HepG2 (cell line): ENCODE data around the gene GLUL. TPM values are rescaled to one million over a fixed set of nuclear protein-coding genes. Genes with fewer than 3 reads are reported as not detected.

Source experiments
- ATF7 ChIP-seq, 2 experiments: fragments of 450-650 bp in 1 of 2; sonication (generic) in 1 of 2; formaldehyde crosslinking in 1 of 2; IDR thresholded peaks; 2 replicates each; pipeline versions ENCODE4 v1.4.0 to v1.6.1; 2016 to 2020; ENCODE audit warnings: antibody characterized with exemption in 1 of 2, mild to moderate bottlenecking in 1 of 2, missing genetic modification reagents in 1 of 2
- REPIN1 ChIP-seq: sonication (generic); formaldehyde crosslinking; IDR thresholded peaks from 2 replicates; pipeline ENCODE4 v1.8.0; 2022; ENCODE audit warnings: missing genetic modification reagents, low read depth, mild to moderate bottlenecking, borderline replicate concordance
- RFX5 ChIP-seq: IDR thresholded peaks from 2 replicates; pipeline ENCODE4 v1.6.1; 2011; ENCODE audit warnings: low read depth, low read length, improper control_type of control experiment
- SETDB1 ChIP-seq: sonication (generic); formaldehyde crosslinking; IDR thresholded peaks from 2 replicates; pipeline ENCODE4 v1.5.1; 2020; ENCODE audit warnings: missing genetic modification reagents, mild to moderate bottlenecking, borderline replicate concordance
- SYNCRIP ChIP-seq: fragments of 200-400 bp; formaldehyde crosslinking; IDR thresholded peaks from 2 replicates; pipeline ENCODE4 v1.6.1; 2018; ENCODE audit warnings: mild to moderate bottlenecking, low read depth, low read length; ENCODE audit not compliant: insufficient read depth
- YEATS2 ChIP-seq: sonication (generic); formaldehyde crosslinking; IDR thresholded peaks from 2 replicates; pipeline ENCODE4 v1.4.0; 2020; ENCODE audit warnings: missing genetic modification reagents, borderline replicate concordance
- ZNF225 ChIP-seq: sonication (generic); formaldehyde crosslinking; IDR thresholded peaks from 2 replicates; pipeline ENCODE4 v1.4.0; 2020; ENCODE audit warnings: mild to moderate bottlenecking, missing genetic modification reagents
- ZNF367 ChIP-seq: sonication (generic); formaldehyde crosslinking; IDR thresholded peaks from 2 replicates; pipeline ENCODE4 v1.4.0; 2020; ENCODE audit warnings: missing genetic modification reagents, borderline replicate concordance
- ZNF670 ChIP-seq: sonication (generic); formaldehyde crosslinking; IDR thresholded peaks from 2 replicates; pipeline ENCODE4 v1.8.0; 2022; ENCODE audit warnings: mild to moderate bottlenecking, missing genetic modification reagents, borderline replicate concordance
- polyA plus RNA-seq, 8 experiments: library from polyadenylated mRNA; depleted of rRNA in 3 of 8; stranded (reverse) in 7 of 8; unstranded in 1 of 8; fragments of >200 nt; fragmentation: Illumina TruSeq in 4 of 8; extraction: Trizol in 4 of 8; gene quantifications; 2 replicates each; pipeline versions ENCODE4 v1.2.1 to v1.2.3, GENCODE V29; 2011 to 2016; ENCODE audit warnings: low read depth in 4 of 8, missing spikeins in 1 of 8, mixed read lengths in 1 of 8; ENCODE audit not compliant: insufficient read depth in 1 of 8
- total RNA-seq, 5 experiments: library from RNA; depleted of rRNA; stranded (reverse); fragments of >200 nt; fragmentation: Illumina TruSeq; extraction: Trizol; gene quantifications; 2 replicates each; pipeline ENCODE4 v1.2.3, GENCODE V29; 2016; ENCODE audit warnings: low read depth in 1 of 5
- TF ChIP-seq, protein P1 (sequence below): sonication (generic); formaldehyde crosslinking; IDR thresholded peaks from 2 replicates; pipeline ENCODE4 v1.5.1; 2020; ENCODE audit warnings: missing genetic modification reagents, mild to moderate bottlenecking, borderline replicate concordance
- TF ChIP-seq, protein P2 (sequence below), 2 experiments: IDR thresholded peaks; 2 replicates each; pipeline ENCODE4 v1.6.1; 2011 to 2012; ENCODE audit warnings: low read length in 2 of 2, borderline replicate concordance in 1 of 2, low read depth in 1 of 2, mild to moderate bottlenecking in 1 of 2, moderate library complexity in 1 of 2
- TF ChIP-seq, protein P3 (sequence below): sonication (generic); formaldehyde crosslinking; IDR thresholded peaks from 2 replicates; pipeline ENCODE4 v1.4.0; 2020; ENCODE audit warnings: missing genetic modification reagents
- TF ChIP-seq, protein P4 (sequence below): sonication (generic); formaldehyde crosslinking; IDR thresholded peaks from 2 replicates; pipeline ENCODE4 v1.5.0; 2020; ENCODE audit warnings: mild to moderate bottlenecking, missing genetic modification reagents
- TF ChIP-seq, protein P5 (sequence below): IDR thresholded peaks from 2 replicates; pipeline ENCODE4 v1.6.1; 2012; ENCODE audit warnings: low read length, improper control_type of control experiment

GLUL gene
- total and polyA plus RNA-seq, 2 of the 13 experiments (the other 11 are each of a cell fraction or from before 2014, with no cell fraction given): 423 to 827 TPM

DNA sequence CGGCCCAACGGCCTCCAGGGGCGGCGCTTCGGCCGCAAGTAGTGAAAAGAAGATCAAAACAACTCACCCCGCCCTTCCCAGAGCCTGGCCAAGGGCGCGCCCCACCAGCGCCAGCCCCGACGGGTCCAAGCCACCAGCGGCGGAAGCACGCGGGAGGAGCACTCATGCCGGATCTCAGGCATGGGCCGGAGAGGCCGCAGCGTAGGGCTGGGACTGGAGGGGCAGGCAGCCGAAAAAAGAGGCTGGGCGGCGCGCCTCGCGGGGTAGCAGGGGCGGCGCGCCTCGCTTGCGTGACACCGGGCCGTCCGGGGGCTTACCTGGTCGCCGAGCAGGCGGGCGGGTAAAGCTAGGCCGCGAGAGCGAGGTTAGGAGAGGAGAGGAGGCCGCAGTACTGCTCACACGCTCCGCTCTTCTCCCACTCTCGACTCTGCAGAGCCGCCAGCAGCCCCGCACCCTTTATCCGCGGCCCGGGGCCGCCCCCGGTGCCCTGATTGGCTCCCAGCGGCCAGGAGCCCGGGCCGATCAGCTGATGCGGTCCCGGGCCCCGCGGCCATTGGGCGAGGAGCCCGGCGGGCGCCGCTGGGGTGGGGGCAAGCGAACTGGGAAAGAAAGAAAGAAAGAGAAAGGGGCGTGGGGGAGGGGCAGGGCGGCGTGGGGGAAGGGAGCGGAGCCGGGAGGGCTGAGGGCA, at the start of gene GLUL (continued):
- no peak for TF ChIP-seq ATF7 (IDR thresholded peaks at IDR 0.05)
- no peak; the same call in 1 of the 2 replicates for TF ChIP-seq ATF7 (CRISPR knock-in tag; IDR thresholded peaks at IDR 0.05)
- TF ChIP-seq, protein P1, sequence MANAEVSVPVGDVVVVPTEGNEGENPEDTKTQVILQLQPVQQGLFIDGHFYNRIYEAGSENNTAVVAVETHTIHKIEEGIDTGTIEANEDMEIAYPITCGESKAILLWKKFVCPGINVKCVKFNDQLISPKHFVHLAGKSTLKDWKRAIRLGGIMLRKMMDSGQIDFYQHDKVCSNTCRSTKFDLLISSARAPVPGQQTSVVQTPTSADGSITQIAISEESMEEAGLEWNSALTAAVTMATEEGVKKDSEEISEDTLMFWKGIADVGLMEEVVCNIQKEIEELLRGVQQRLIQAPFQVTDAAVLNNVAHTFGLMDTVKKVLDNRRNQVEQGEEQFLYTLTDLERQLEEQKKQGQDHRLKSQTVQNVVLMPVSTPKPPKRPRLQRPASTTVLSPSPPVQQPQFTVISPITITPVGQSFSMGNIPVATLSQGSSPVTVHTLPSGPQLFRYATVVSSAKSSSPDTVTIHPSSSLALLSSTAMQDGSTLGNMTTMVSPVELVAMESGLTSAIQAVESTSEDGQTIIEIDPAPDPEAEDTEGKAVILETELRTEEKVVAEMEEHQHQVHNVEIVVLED (CRISPR knock-in tag): peak; percentile 57; the same call in 1 of the 2 replicates
- TF ChIP-seq, protein P2, sequence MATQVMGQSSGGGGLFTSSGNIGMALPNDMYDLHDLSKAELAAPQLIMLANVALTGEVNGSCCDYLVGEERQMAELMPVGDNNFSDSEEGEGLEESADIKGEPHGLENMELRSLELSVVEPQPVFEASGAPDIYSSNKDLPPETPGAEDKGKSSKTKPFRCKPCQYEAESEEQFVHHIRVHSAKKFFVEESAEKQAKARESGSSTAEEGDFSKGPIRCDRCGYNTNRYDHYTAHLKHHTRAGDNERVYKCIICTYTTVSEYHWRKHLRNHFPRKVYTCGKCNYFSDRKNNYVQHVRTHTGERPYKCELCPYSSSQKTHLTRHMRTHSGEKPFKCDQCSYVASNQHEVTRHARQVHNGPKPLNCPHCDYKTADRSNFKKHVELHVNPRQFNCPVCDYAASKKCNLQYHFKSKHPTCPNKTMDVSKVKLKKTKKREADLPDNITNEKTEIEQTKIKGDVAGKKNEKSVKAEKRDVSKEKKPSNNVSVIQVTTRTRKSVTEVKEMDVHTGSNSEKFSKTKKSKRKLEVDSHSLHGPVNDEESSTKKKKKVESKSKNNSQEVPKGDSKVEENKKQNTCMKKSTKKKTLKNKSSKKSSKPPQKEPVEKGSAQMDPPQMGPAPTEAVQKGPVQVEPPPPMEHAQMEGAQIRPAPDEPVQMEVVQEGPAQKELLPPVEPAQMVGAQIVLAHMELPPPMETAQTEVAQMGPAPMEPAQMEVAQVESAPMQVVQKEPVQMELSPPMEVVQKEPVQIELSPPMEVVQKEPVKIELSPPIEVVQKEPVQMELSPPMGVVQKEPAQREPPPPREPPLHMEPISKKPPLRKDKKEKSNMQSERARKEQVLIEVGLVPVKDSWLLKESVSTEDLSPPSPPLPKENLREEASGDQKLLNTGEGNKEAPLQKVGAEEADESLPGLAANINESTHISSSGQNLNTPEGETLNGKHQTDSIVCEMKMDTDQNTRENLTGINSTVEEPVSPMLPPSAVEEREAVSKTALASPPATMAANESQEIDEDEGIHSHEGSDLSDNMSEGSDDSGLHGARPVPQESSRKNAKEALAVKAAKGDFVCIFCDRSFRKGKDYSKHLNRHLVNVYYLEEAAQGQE (IDR thresholded peaks at IDR 0.05; ENCODE audit: borderline replicate concordance in 1 of 2, low read depth in 1 of 2, low read length in 2 of 2): peak in 1 of 2 experiments; percentile 69; a peak in 1 of 4 replicates
- TF ChIP-seq, protein P3, sequence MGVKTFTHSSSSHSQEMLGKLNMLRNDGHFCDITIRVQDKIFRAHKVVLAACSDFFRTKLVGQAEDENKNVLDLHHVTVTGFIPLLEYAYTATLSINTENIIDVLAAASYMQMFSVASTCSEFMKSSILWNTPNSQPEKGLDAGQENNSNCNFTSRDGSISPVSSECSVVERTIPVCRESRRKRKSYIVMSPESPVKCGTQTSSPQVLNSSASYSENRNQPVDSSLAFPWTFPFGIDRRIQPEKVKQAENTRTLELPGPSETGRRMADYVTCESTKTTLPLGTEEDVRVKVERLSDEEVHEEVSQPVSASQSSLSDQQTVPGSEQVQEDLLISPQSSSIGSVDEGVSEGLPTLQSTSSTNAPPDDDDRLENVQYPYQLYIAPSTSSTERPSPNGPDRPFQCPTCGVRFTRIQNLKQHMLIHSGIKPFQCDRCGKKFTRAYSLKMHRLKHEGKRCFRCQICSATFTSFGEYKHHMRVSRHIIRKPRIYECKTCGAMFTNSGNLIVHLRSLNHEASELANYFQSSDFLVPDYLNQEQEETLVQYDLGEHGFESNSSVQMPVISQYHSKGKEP: no peak
- TF ChIP-seq YEATS2: no peak; the same call in 1 of the 2 replicates
- TF ChIP-seq ZNF670 (CRISPR knock-in tag): 0 out of 2 replicates have a peak, but pooled peaks have one; percentile 51
- TF ChIP-seq ZNF367 (CRISPR knock-in tag): 0 out of 2 replicates have a peak, but pooled peaks have one; percentile 36
- no peak for TF ChIP-seq SETDB1 (CRISPR knock-in tag)
- TF ChIP-seq, protein P4, sequence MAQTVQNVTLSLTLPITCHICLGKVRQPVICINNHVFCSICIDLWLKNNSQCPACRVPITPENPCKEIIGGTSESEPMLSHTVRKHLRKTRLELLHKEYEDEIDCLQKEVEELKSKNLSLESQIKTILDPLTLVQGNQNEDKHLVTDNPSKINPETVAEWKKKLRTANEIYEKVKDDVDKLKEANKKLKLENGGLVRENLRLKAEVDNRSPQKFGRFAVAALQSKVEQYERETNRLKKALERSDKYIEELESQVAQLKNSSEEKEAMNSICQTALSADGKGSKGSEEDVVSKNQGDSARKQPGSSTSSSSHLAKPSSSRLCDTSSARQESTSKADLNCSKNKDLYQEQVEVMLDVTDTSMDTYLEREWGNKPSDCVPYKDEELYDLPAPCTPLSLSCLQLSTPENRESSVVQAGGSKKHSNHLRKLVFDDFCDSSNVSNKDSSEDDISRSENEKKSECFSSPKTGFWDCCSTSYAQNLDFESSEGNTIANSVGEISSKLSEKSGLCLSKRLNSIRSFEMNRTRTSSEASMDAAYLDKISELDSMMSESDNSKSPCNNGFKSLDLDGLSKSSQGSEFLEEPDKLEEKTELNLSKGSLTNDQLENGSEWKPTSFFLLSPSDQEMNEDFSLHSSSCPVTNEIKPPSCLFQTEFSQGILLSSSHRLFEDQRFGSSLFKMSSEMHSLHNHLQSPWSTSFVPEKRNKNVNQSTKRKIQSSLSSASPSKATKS (CRISPR knock-in tag): no peak
- TF ChIP-seq ZNF225: no peak; the same call in 1 of the 2 replicates
- TF ChIP-seq REPIN1 (CRISPR knock-in tag): peak; percentile 89
- 0 out of 2 replicates have a peak, but pooled peaks have one; percentile 21 for TF ChIP-seq RFX5
- TF ChIP-seq, protein P5, sequence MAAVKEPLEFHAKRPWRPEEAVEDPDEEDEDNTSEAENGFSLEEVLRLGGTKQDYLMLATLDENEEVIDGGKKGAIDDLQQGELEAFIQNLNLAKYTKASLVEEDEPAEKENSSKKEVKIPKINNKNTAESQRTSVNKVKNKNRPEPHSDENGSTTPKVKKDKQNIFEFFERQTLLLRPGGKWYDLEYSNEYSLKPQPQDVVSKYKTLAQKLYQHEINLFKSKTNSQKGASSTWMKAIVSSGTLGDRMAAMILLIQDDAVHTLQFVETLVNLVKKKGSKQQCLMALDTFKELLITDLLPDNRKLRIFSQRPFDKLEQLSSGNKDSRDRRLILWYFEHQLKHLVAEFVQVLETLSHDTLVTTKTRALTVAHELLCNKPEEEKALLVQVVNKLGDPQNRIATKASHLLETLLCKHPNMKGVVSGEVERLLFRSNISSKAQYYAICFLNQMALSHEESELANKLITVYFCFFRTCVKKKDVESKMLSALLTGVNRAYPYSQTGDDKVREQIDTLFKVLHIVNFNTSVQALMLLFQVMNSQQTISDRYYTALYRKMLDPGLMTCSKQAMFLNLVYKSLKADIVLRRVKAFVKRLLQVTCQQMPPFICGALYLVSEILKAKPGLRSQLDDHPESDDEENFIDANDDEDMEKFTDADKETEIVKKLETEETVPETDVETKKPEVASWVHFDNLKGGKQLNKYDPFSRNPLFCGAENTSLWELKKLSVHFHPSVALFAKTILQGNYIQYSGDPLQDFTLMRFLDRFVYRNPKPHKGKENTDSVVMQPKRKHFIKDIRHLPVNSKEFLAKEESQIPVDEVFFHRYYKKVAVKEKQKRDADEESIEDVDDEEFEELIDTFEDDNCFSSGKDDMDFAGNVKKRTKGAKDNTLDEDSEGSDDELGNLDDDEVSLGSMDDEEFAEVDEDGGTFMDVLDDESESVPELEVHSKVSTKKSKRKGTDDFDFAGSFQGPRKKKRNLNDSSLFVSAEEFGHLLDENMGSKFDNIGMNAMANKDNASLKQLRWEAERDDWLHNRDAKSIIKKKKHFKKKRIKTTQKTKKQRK: no peak
- no peak for TF ChIP-seq SYNCRIP
